Tongue (tissue), 2 donors: ENCODE measurements around the gene SERPINA6. TPM values are rescaled to one million over a fixed set of nuclear protein-coding genes. Genes with fewer than 3 reads are reported as not detected.
A peak's percentile ranks its signal among the peaks of the same experiment; 100 is the strongest.
"Not testable (repeated sequence)": the region's sequence is repeated elsewhere in the genome, so short reads cannot be mapped to it uniquely, and the experiment has no call there.

ENCODE experiments used
- DNase-seq: peaks from one replicate; pipeline ENCODE4 v3.0.0-alpha.2; 2015
- total RNA-seq: library from RNA; depleted of rRNA; stranded (reverse); fragments of >200 nt; gene quantifications from one replicate; pipeline ENCODE4 v1.2.3, GENCODE V29; 2014

Gene SERPINA6
- total RNA-seq, 1 donor from 2014 or later: not detected

DNA sequence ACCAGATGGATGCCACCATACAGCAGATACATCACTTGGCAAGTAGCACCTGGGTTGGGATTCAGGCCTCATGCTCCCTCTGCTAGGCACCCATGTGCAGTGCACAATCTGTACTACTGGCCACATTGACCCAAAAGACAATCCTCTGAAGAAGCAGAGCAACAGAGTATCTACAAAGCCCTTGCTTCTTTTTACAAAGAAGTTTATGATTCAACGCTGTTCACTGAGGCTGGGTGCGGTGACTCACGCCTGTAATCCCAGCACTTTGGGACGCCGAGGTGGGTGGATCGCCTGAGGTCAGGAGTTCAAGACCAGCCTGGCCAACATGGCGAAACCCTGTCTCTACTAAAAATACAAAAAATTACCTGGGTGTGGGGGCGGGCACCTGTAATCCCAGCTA lies 31.1 kb upstream of the SERPINA6 start:
- not testable (repeated sequence) for DNase-seq

DNA sequence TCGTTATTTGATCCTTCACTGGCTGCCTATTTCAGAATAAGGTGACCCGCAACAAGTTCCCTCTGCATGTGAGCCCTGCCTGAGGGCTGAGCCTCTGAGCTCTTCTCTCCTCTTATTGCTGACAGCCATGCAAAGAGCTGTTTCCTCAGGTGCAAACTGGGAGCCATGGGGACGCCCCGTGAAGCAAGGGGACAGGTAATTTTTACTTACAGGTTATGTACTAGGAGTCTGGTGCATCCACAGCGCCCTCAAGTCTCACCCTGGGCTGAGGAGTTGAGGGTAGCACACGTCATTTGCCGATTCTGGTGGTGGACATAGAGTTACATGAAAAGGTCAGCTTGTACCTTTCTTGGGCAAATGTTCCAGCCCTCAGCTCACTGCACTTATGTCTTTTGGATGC lies 26.1 kb upstream of the SERPINA6 start:
- no peak for DNase-seq

DNA sequence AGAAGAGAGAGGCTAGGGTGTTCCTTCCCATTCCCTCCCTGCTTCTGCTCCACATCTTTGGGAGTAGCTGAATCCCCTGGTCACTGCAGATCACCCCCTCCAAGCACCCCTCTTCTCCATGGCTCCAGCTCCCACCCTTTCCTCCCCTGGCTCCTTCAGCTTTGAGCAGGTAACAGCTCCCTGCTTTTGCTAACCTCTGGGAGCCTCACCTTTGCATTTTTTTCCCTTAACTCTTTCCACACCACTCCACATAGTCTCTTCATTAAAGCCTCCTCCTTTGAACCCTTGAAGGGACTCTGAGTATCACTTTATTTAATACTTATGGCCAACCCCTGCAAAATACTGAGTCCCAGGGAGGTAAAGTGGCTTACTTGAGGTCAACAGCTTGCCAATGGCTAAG lies 25.7 kb upstream of the SERPINA6 start:
- DNase-seq: no peak

DNA sequence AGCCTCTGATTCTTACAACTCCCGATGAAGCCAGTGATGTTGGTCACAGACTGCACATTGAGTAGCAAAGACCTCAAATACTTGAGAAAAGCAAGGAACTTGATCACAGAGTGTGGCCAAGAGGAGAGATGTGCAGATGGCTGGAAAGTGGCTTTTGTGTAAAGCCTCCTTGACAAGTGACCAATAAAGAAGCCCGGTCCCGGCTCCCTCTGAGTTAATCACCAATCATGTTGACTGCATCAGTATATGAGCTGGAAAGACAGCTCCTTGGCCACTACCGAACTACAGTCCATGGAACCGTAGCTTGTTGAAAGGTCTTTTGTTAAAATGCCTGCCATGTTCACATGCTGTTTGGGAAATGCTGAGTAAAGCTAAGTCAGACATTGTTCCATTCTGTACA lies 23.7 kb upstream of the SERPINA6 start:
- DNase-seq: no peak

DNA sequence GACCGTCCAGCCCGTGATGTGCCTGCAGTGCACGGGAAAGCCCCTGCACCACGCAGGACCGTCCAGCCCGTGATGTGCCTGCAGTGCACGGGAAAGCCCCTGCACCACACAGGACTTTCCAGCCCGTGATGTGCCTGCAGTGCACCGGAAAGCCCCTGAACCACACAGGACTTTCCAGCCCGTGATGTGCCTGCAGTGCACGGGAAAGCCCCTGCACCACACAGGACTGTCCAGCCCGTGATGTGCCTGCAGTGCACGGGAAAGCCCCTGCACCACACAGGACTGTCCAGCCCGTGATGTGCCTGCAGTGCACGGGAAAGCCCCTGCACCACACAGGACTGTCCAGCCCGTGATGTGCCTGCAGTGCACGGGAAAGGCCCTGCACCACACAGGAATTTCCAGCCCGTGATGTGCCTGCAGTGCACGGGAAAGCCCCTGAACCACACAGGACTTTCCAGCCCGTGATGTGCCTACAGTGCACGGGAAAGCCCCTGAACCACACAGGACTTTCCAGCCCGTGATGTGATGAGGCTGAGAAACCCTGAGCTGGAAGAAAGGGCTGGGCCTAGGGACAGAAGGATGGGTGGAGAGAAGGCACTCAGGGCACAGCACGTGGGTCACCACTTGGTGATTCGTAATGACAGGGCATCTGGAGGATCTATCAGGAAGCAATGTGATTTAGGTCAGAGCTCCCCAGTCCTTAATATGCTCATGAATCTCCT lies 23.1 kb upstream of the SERPINA6 start:
- not testable (repeated sequence) for DNase-seq

DNA sequence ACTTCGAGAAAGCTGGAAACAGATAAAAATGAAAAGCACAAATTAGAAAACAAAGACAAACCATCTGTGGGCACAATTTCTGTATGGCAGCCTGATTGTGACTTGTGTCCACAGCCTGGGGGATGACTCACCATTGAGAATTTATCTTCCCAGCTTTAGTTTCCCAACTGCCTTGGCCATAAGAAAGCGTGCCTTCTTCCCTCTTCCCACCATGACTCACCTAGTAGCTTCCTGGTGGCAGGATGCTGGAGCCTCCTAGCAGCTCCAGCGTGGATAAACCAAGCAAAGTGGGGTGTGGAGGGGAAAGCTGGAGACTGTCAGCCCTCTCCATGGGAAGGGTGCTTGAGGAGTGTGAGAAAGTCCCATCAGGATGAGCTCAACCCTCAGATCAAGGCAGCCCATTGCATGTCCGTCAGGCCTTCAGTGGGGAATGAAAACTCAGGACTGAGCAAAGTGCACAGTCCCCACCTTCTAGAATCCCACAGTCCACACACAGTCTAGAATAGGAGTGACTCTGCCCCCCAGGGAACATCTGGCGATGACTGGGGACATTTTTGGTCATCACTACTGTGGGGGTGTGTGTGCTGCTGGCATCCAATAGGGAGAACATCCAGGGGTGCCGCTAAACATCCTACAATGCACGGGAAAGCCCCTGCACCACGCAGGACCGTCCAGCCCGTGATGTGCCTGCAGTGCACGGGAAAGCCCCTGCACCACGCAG lies 22.4 kb upstream of the SERPINA6 start:
- no peak for DNase-seq

DNA sequence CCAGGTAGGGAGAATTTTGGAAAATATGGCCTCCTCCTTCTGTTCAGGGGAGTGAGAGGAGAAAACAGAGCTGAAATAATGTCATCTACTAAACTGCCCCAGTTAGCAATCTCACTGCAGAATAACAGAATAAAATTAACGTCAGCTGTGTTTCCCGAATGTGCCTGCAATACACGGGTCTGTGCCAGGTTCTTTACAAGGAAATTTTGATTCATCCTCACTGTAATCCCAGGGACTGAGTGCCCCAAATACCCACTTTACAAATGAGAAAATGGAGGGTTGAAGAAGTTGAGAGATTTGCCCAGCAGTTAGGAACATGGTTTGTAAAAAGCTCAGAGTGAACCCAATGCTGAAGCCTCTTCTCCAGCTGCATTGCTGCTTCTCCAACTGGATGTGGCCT lies 21.3 kb upstream of the SERPINA6 start:
- DNase-seq: no peak

DNA sequence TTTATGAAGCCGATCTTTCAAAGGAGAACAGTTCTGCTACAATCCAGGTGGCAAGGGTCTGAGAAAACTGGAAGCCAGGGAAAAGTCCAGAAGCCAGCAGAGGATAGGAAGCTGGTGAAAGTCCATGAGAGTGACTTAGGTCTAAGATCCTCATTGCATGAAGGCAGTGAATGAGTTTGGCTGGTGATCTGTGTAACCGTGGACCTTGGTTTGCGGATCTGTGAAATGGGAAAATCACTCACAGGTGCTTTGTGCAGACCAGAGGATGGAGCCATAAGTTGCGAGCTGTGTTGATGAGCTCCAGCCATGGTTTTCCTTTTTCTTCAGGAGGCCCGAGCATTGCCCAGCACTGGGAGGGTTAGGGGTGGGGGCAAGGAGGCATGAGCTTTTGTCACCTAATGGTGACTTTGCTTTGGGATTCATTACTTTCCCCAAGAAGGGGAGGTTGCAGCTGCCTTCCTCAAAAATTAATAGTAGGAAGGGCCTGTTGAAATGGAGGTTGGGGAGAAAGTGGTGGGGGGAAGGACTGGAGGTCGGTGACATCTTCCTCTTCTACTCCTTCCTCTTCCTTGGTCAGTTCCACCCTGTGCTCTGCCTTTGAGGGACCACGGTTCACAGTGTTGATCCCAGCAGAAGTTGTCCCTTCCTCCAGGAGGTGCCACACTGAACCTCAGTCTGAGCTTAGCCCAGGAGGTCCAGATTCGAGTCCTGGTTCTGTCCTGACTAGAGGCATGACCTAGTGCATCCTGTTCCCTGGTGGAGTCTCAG lies 20.3 kb upstream of the SERPINA6 start:
- DNase-seq: no peak

DNA sequence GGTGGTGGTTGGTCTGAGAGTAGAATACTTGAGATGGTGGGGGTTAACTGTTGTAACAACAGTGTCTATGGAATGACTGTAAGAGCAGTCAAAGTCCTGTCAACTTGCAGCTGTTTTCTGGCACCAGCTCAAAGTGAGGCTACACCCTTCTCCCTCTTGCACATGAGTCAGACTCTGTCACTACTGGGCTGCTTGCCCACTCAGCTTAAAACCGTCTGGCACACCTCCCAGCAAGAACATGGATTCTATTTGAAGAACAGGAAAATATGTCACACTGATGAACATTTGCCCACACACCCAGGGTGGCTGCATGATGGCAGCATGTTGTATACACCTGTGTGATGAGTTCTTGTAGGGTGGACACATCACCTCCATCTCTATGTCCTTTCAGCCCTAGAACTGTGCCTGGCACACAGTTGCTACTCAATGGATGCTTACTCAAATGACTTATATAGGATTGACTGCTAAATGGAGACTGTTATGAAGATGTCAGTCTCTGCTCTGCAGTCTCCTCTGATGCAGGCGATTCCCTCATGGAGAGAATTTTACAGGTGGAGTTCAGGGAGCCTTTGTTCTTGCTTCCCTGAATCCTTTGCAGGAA lies 19.3 kb upstream of the SERPINA6 start:
- peak; percentile 99 for DNase-seq

DNA sequence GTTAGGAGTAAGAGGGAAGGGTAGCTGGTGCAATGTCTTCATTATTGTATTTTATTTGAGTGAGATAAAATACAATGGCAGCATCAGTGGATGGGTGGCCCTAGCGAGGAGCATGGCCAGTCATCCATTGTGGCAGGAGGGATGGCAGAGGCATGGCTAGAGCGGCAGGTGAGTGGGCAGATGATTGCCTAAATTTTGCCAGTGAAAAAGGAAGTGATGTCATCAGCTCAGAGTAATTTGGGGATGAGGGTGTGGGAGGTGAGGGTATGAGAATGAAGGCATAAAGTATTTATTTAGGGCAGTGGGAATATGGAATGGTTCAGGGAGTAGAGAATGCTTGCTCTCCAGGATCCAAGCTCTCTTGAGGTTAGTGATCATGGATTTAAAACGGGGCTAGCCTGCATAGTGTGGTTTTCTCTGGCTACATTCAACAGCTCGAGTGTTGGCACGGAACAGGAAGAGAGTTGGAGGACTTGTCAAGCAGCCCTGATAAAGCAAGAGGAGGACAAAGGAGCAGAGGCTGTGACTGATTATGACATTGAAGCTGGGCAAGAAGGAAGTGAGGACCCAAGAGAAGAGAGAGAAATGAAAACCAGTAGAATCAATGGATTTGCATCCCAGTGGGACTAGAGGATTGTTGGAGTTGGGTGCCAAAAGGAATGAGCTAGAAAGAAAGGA lies 18.7 kb upstream of the SERPINA6 start:
- no peak for DNase-seq

DNA sequence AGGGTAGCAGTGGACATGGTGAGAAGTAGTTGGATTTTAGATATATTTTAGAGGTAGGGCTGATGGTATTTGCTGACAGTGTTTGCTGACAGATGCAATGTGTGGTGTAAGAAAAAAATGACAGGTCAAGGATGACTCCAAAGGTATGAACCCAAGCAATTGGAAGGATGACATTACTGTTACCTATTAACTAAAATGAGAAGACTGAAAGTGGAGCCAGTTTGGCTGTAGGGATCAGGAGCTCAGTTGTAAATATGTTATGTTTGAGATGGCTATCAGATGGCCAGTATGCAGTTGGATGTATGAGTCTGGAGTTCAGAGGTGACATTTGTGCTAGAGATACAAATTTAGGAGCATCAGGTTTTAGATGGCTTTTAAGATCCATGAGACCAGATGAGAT lies 17.4 kb upstream of the SERPINA6 start:
- DNase-seq: no peak

DNA sequence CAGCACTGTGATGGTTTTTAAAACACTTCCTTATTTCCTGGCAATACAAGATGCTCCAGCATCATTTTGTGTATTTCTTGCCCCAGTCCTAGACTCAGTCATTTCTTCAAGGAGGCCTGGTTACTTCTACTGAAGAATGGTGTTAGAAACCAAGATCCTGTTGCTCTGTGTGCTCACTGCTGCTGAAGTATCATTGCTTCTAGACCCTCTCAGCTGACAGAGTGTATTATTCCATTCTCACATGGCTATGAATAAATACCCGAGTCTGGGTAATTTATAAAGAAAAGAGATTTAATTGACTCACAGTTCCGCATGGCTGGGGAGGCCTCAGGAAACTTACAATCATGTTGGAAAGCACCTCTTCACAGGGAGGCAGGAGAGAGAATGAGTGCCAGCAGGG lies 14.9 kb upstream of the SERPINA6 start:
- no peak for DNase-seq

DNA sequence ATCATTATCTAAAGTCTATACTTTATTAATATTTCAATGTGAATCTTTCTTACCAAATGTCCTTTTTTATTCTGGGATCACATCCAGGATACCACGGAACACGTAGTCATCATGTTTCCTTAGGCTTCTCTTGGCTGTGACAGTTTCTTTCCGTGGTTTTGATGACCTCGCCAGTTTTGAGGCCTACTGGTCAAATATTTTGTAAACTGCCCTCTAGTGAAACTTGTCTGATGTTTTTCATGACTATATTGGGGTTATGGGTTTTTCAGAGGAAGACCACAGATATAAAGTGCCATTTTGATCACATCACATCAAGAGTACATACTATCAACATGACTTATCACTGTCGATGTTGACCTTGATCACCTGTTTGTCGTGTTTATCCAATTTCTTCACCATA lies 14.1 kb upstream of the SERPINA6 start:
- no peak for DNase-seq

DNA sequence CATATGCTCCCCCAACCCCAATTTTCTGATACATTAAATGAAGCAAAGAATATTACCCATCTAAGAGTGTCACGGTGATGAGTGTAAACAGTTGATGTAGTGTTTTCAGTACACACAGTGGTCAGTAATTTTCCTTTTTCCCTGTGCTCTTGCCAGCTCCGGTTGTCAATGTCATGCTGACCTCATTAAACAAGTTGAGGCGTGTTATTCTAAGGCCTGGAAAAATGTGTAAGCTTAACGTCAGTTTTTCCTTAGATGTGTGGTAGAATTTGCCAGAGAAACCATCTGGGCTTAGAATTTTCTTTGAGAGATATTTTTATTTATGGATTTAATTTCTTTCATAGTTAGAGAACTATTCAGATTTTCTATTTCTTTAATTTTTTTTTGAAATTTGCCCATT lies 11.7 kb upstream of the SERPINA6 start:
- DNase-seq: no peak

DNA sequence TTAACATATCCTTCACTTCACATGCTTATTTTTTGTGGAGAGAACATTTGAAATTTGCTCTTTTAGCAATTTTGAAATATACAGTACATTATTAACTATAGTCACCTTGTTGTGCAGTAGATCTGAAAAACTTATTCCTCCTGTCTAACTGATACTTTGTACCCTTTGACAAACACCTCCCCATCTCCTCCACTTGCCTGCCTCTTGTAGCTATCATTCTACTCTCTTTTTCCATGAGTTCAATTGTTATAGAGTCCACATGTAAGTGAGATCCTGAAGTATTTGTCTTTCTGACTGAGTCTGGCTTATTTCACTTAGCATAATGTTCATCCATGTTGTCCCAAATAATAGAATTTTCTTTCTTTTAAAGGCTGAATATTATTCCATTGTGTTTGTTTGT lies 9.5 kb upstream of the SERPINA6 start:
- DNase-seq: no peak

DNA sequence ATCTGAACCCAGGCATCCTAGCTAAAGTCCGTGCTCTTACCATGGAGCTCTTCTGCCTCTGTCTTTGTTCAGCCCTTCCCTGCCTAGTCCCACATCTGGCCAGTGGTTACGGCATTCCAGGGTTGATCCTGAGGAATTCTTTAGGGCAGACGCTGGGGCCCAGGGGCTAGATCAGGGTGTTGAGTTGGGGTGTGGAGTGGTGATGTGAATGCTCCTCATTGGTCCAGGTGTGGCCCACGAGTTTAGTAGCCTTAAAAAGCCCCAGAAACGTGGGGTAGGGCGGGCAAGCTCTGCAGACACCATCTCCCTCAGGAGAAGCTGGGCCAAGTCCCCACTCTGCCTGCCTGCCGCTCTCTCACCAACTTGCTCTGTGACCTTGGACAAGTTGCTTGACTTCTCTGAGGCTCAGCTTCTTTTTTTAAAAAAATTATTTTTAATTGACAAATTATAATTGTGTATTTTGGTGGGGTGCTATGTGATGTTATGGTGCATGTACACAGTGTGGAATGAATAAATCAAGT lies 9.0 kb upstream of the SERPINA6 start:
- DNase-seq: no peak

DNA sequence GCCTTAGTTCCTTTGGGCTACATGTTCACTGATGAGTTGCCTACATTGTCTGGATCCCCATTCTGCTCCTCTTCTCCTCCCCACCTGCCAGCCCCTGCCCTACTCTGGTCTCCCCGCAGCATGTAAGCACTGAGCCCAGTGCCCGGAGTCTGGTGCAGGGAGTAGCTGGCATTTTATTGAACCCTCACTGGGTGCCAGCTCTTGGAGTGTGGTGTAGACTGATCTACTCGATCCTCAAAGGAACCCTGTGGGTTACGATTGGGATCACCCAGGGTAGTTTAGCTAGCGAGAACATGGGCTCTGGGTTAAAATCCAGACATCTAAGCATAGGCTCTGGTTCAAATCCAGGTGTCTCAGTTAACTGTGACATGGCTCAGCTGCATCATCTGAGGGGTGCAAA lies 8.3 kb upstream of the SERPINA6 start:
- no peak for DNase-seq

DNA sequence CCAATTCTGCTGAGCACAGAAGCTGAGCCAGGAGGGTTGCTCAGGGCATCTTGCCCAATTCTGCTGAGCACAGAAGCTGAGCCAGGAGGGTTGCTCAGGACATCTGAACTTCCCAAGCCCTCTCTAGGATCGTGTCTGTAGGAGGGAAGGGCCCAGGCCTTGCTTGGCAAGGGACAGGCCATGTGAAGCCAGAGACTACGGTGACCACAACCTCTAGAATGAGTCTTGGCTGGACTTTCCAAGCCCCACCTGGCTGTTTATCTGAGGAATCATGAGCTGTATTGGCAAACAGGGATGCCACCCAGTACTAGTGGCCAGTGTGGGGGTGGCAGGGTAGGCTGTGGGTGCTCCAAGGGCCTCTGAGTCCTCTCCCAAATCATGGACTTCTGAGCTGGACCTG lies 7.7 kb upstream of the SERPINA6 start:
- no peak for DNase-seq

DNA sequence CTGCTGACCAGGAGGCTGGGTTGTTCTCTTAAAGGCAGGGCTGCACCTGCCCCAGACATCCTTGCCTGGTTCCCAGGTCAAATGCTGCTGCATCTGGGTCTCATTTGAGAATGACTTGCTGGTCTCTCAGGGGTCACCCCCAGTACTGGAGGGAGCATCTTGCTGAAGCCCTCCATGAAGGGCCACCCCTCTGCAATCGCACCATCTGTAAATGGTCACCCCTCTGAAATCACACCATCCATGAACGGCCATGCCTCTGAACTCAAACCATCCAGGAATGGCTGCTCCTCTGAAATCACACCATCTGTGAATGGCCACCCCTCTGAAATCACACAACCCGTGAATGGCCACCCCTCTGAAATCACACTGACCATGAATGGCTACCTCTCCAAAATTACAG lies 7.3 kb upstream of the SERPINA6 start:
- DNase-seq: no peak

DNA sequence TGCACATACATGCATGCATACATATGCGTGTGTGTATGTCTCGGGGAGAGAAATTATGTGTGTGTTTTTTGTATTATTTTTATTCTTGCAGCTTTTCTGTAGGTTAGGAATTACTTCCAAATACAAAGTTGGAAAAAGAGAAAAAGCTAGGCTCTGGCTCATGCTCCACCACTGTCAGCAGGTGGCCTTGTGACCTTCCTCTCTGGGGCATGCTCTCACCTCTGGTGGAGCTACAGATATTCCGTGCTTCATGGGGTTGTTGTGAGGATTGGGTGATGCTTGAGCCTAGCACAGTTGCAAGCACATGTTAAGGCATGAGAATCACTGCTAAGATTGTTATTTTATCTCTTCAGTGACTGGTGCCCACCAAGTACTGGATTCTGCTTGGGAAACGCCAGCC lies 6.7 kb upstream of the SERPINA6 start:
- DNase-seq: no peak

DNA sequence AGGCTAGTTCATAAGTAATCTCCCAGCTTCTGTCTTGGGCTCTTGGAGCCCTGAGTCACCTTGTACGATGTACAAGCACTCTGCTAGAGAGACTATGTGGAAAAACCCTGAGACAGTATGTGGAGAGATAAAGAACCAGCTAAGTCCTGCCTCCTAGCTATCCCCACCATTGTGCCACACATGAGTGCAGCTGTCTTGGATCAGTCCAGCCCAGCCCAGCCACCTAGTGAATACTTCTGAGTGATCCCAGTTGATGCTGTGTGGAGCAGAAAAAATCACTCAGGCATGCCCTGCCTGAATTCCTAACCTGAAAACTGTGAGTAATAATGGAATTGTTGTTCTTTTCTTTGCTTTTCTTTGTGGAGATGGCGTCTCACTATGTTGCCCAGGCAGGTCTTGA lies 5.1 kb upstream of the SERPINA6 start:
- DNase-seq: no peak
